Lung (tissue), 12 donors: ENCODE measurements around the gene DOK6. TPM values are rescaled to one million over a fixed set of nuclear protein-coding genes. Genes with fewer than 3 reads are reported as not detected.

ENCODE experiments used
- ATAC-seq: fragments of 200-7000 bp; cut with Tn5 transposase; one replicate; pipeline ENCODE4 v1.9.1; 2020; ENCODE audit warnings: moderate number of reproducible peaks; ENCODE audit not compliant: insufficient read depth, low FRiP score
- DNase-seq, 3 donors: peaks; one replicate each; pipeline ENCODE4 v3.0.0-alpha.2; 2013 to 2017
- H3K27ac ChIP-seq, 2 donors: one replicate each; pipeline ENCODE4 v1.5.1; 2013; ENCODE audit warnings: mild to moderate bottlenecking in 2 of 2, moderate library complexity in 2 of 2, control low read depth in 1 of 2, inconsistent platforms in 1 of 2, low read depth in 1 of 2, low read length in 1 of 2
- H3K27me3 ChIP-seq, 3 donors: one replicate each; pipeline ENCODE4 v1.5.1; 2013; ENCODE audit warnings: low read length in 2 of 3; ENCODE audit not compliant: control insufficient read depth in 3 of 3, insufficient read depth in 3 of 3
- H3K36me3 ChIP-seq, 4 donors: one replicate each; pipeline ENCODE4 v1.5.1; 2013; ENCODE audit warnings: low read length in 4 of 4, mild to moderate bottlenecking in 1 of 4, moderate library complexity in 1 of 4; ENCODE audit not compliant: control insufficient read depth in 4 of 4, insufficient read depth in 4 of 4
- H3K4me1 ChIP-seq, 5 donors: one replicate each; pipeline ENCODE4 v1.5.1; 2013; ENCODE audit warnings: low read length in 5 of 5, mild to moderate bottlenecking in 2 of 5, moderate library complexity in 1 of 5; ENCODE audit not compliant: control insufficient read depth in 5 of 5, insufficient read depth in 5 of 5
- H3K4me3 ChIP-seq: one replicate; pipeline ENCODE4 v1.5.1; 2013; ENCODE audit warnings: mild to moderate bottlenecking, control low read depth, moderate library complexity
- H3K9ac ChIP-seq, 2 donors: one replicate each; pipeline ENCODE4 v1.5.1; 2013; ENCODE audit warnings: low read length in 2 of 2, control low read depth in 1 of 2; ENCODE audit not compliant: insufficient read depth in 1 of 2
- H3K9me3 ChIP-seq, 4 donors: one replicate each; pipeline ENCODE4 v1.5.1; 2013; ENCODE audit warnings: low read length in 3 of 4, mild to moderate bottlenecking in 1 of 4, moderate library complexity in 1 of 4; ENCODE audit not compliant: control insufficient read depth in 4 of 4, insufficient read depth in 3 of 4
- WGBS, 2 donors: extraction: QIAGEN DNeasy Blood & Tissue Kit; methylation state at CpG; one replicate each; pipeline ENCODE4 v1.1.7; 2013; 5-methylcytosine and 5-hydroxymethylcytosine counted together
- polyA plus RNA-seq, 2 donors: library from polyadenylated mRNA; stranded (reverse); fragments of 200-250 nt; gene quantifications; one replicate each; pipeline ENCODE4 v1.2.1, GENCODE V29; 2013
- total RNA-seq, 2 donors: library from RNA; depleted of rRNA in 1 of 2; stranded (reverse); fragments of >200 nt in 1 of 2; gene quantifications; one replicate each; pipeline ENCODE4 v1.2.1, GENCODE V29; 2014 to 2021
- TF ChIP-seq, protein P1 (sequence below): IDR thresholded peaks from 2 replicates; pipeline ENCODE4 v1.5.1; 2012; ENCODE audit warnings: mild to moderate bottlenecking; ENCODE audit errors: control extremely low read depth, extremely low read depth
- donor health status: control.
- donor health status: control.
- donor health status: Bipolar disorder and iron deficiency.
- donor health status: healthy.
- donor health status: DM: yes; HTN: yes; CAD: no.

DOK6 gene
- total and polyA plus RNA-seq, 4 donors = 0.61 to 21.3 (median 2.7) TPM

DNA sequence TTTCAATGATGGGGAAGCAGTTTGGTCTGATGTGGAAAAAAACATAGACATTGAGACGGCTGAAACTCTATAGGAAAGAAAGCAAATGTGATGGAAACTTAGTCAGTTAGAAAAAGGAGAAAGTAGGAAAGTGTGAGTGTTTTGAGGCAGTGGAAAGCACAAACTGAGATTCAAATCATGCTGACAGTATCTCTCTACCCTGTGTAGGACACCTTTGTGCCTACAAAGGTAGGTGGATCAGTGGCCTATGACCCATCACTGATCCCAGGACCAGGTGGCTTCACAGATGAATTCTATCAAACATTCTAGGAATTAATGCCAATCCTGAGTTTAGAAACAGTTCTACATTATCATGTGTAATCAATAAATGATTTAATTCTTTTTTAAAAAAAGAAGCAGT lies 489.9 kb downstream of the DOK6 start:
- no peaks in the 10 kb centered on the region for H3K9me3 ChIP-seq
- WGBS, 2 donors = 92 to 97% methylated on average over 1 of the region's 1 CpG
- no peak for ATAC-seq
- no peaks in the 10 kb centered on the region for H3K27me3 ChIP-seq
- no peaks in the 10 kb centered on the region for H3K4me1 ChIP-seq
- H3K36me3 ChIP-seq = no peaks in the 10 kb centered on the region
- no peak overlapping the region for H3K9ac ChIP-seq
- TF ChIP-seq, protein P1, sequence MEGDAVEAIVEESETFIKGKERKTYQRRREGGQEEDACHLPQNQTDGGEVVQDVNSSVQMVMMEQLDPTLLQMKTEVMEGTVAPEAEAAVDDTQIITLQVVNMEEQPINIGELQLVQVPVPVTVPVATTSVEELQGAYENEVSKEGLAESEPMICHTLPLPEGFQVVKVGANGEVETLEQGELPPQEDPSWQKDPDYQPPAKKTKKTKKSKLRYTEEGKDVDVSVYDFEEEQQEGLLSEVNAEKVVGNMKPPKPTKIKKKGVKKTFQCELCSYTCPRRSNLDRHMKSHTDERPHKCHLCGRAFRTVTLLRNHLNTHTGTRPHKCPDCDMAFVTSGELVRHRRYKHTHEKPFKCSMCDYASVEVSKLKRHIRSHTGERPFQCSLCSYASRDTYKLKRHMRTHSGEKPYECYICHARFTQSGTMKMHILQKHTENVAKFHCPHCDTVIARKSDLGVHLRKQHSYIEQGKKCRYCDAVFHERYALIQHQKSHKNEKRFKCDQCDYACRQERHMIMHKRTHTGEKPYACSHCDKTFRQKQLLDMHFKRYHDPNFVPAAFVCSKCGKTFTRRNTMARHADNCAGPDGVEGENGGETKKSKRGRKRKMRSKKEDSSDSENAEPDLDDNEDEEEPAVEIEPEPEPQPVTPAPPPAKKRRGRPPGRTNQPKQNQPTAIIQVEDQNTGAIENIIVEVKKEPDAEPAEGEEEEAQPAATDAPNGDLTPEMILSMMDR = no peak
- no peak overlapping the region for H3K27ac ChIP-seq
- H3K4me3 ChIP-seq = no peak overlapping the region
- no peak for DNase-seq

GRCh38 chr18:69894467-69894866 lies 493.8 kb downstream of the DOK6 start:
- H3K9ac ChIP-seq = no peak overlapping the region
- peaks cover 0 to 2% (median 0%) of the 10 kb centered on the region in 4 donors for H3K9me3 ChIP-seq
- H3K36me3 ChIP-seq = no peaks in the 10 kb centered on the region
- no peaks in the 10 kb centered on the region for H3K4me1 ChIP-seq
- no peak overlapping the region for H3K4me3 ChIP-seq
- no peak for ATAC-seq
- H3K27ac ChIP-seq = no peak overlapping the region
- 72 to 75% methylated on average over 2 of the region's 2 CpGs for WGBS, 2 donors
- no peak for DNase-seq
- TF ChIP-seq, protein P1 = no peak
- no peaks in the 10 kb centered on the region for H3K27me3 ChIP-seq

DNA sequence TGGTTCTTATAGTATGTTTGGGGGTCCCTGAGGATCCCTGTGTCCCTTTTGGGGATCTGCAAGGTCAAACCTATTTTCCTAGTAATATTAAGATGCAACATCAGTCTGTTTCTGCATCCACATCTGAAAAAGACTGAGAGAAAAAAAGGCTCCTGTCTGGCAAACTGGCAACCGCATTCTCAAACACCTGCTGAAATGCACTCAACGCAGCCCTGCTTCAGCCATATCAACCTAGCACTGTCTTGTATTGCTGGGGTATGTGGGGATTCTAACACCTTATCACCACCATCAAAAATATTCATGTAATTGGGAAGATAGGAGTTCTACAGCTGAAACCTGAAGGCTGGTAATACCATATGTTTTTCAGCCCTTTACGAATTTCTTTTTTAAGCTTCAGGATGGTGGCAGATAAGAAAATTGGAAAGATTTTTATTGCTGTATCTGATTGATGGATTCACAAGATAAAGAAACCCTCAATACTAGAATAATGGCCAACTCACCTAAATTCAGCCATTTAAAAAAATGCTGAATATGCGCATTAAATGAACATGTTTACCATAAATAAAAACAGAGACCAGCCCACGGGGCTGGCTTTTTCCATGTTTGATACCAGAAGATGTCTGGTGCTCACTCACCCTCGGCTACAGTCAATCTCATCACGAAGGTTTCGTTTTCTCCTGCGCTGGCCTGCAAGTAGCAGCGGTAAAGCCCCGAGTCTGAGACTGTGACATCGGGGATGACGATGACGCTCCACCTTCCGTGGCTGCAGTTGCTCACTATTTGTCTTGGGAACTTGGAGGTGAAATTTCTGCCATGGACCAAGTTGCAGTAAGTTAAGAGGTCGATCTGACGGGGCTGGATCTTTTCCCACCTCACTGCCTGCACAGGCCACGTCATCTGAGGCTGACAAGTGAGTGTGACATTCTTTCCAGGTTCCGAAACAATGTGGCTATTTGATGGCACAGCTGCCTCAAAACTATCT lies 494.7 kb downstream of the DOK6 start:
- Histone ChIP-seq H3K4me1 (no peaks in the 10 kb centered on the region), H3K9ac (no peak overlapping the region), H3K36me3 (no peaks in the 10 kb centered on the region), H3K9me3 (peaks cover 0 to 2% (median 0%) of the 10 kb centered on the region in 4 donors), H3K27me3 (no peaks in the 10 kb centered on the region), H3K27ac (no peak overlapping the region), H3K4me3 (no peak overlapping the region)
- WGBS, 2 donors = 86 to 89% methylated on average over 19 of the region's 19 CpGs
- no peak for DNase-seq
- no peak for ATAC-seq
- TF ChIP-seq, protein P1 = no peak
